ENCODE measurements around the gene PCDHGA8. TPM values are rescaled to one million over a fixed set of nuclear protein-coding genes. Genes with fewer than 3 reads are reported as not detected.
A peak's percentile ranks its signal among the peaks of the same experiment; 100 is the strongest.
"Not testable (repeated sequence)": the region's sequence is repeated elsewhere in the genome, so short reads cannot be mapped to it uniquely, and the experiment has no call there.

Gene PCDHGA8
- total and polyA plus RNA-seq, 4 experiments from 2014 or later = 0.17 TPM; not detected in 3

- H3K27me3 ChIP-seq (ENCODE audit: insufficient read depth, low read length) = peaks cover 10% of the 10 kb centered on the region
- H3K4me3 ChIP-seq (ENCODE audit: low read length in 2 of 2) = no peak overlapping the region
- Mint-ChIP-seq H3K27ac (peak overlapping the region in 1 of 7 donors; percentile 78), H3K9me3 (peaks cover 0 to 73% (median 50%) of the 10 kb centered on the region in 8 donors), H3K27me3 (peaks cover 45 to 51% of the 10 kb centered on the region in 2 donors), H3K4me3 (no peak overlapping the region), H3K36me3 (peaks cover 13 to 22% of the 10 kb centered on the region in 2 donors), H3K4me1 (peaks cover 5 to 17% (median 6%) of the 10 kb centered on the region in 4 donors)
- H3K4me1 ChIP-seq (ENCODE audit: insufficient read depth, low read length) = no peaks in the 10 kb centered on the region
- CTCF ChIA-PET (ENCODE audit: partially characterized antibody) = no interaction called here
- POLR2A ChIA-PET (ENCODE audit: partially characterized antibody) = no interaction called here
- no peak for DNase-seq
- H3K36me3 ChIP-seq (ENCODE audit: insufficient read depth, low read length) = no peaks in the 10 kb centered on the region
- intact Hi-C loops (cut with micrococcal nuclease) = no loop called here
- H3K27ac ChIP-seq (ENCODE audit: low read depth, low read length) = no peak overlapping the region
- peaks cover 0 to 5% of the 10 kb centered on the region in 2 donors for H3K9me3 ChIP-seq (ENCODE audit: control insufficient read depth in 1 of 2, low read length in 2 of 2)
Measured at GRCh38 chr5:141427783-141428426, 35.5 kb downstream of the PCDHGA8 start.

GRCh38 chr5:141430332-141431113 is 38.1 kb downstream of the PCDHGA8 start, which contains the start of gene PCDHGA12:
Gene PCDHGA12, plus strand, starts transcription at chr5:141430507. Its CDS starts 253 bp downstream, at chr5:141430760.
- H3K4me1 Mint-ChIP-seq = peaks cover 5 to 17% (median 6%) of the 10 kb centered on the region in 4 donors
- no peak within 1 kb of the TSS for H3K4me3 ChIP-seq (ENCODE audit: low read length in 2 of 2)
- peaks cover 43 to 50% of the 10 kb centered on the region in 2 donors for H3K27me3 Mint-ChIP-seq
- CTCF ChIA-PET (ENCODE audit: partially characterized antibody) = interaction anchor here (1.0 to 2.6 kb wide), 9 partner anchors 9 to 133 kb away, joined by 3 to 18 read pairs (median 4); partner anchors contain the start of genes PCDHGA10, PCDHGA11 and PCDHGB7
- H3K27me3 ChIP-seq (ENCODE audit: insufficient read depth, low read length) = peaks cover 14% of the 10 kb centered on the region
- no peaks in the 10 kb centered on the region for H3K4me1 ChIP-seq (ENCODE audit: insufficient read depth, low read length)
- peaks cover 14 to 22% of the 10 kb centered on the region in 2 donors for H3K36me3 Mint-ChIP-seq
- H3K36me3 ChIP-seq (ENCODE audit: insufficient read depth, low read length) = no peaks in the 10 kb centered on the region
- H3K27ac ChIP-seq (ENCODE audit: low read depth, low read length) = no peak within 1 kb of the TSS
- intact Hi-C loops (cut with micrococcal nuclease) = no loop called here
- POLR2A ChIA-PET (ENCODE audit: partially characterized antibody) = no interaction called here
- H3K9me3 ChIP-seq (ENCODE audit: control insufficient read depth in 1 of 2, low read length in 2 of 2) = peaks cover 0 to 5% of the 10 kb centered on the region in 2 donors
- H3K27ac Mint-ChIP-seq = peak within 1 kb of the TSS in 5 of 7 donors; percentile 41 to 81 (median 45)
- H3K4me3 Mint-ChIP-seq = peak within 1 kb of the TSS; percentile 40 to 86 (median 58)
- H3K9me3 Mint-ChIP-seq = peaks cover 0 to 75% (median 53%) of the 10 kb centered on the region in 8 donors
- no peak for DNase-seq

GRCh38 chr5:141431286-141431685 is 38.9 kb downstream of the PCDHGA8 start:
- ChIA-PET CTCF (ENCODE audit: partially characterized antibody) (interaction anchor here (1.1 to 2.6 kb wide), 5 partner anchors 10 to 93 kb away, joined by 3 to 18 read pairs (median 9); partner anchors contain the start of genes PCDHGA10, PCDHGA11 and PCDHGB7), POLR2A (ENCODE audit: partially characterized antibody) (no interaction called here)
- Mint-ChIP-seq H3K4me3 (peak overlapping the region in 5 of 8 donors; percentile 33 to 67 (median 57)), H3K27ac (peak overlapping the region in 1 of 7 donors; percentile 41), H3K36me3 (peaks cover 14 to 22% of the 10 kb centered on the region in 2 donors), H3K4me1 (peaks cover 5 to 17% (median 6%) of the 10 kb centered on the region in 4 donors), H3K9me3 (peaks cover 0 to 69% (median 51%) of the 10 kb centered on the region in 8 donors), H3K27me3 (peaks cover 39 to 46% of the 10 kb centered on the region in 2 donors)
- Histone ChIP-seq H3K27ac (ENCODE audit: low read depth, low read length) (no peak overlapping the region), H3K4me1 (ENCODE audit: insufficient read depth, low read length) (no peaks in the 10 kb centered on the region), H3K9me3 (ENCODE audit: control insufficient read depth in 1 of 2, low read length in 2 of 2) (peaks cover 0 to 5% of the 10 kb centered on the region in 2 donors), H3K27me3 (ENCODE audit: insufficient read depth, low read length) (peaks cover 14% of the 10 kb centered on the region), H3K4me3 (ENCODE audit: low read length in 2 of 2) (no peak overlapping the region), H3K36me3 (ENCODE audit: insufficient read depth, low read length) (no peaks in the 10 kb centered on the region)
- DNase-seq = no peak
- intact Hi-C loops (cut with micrococcal nuclease) = no loop called here

- CTCF ChIA-PET (ENCODE audit: partially characterized antibody); H3K4me1 ChIP-seq (ENCODE audit: insufficient read depth, low read length); H3K9me3 ChIP-seq (ENCODE audit: control insufficient read depth in 1 of 2, low read length in 2 of 2); H3K27ac ChIP-seq (ENCODE audit: low read depth, low read length); intact Hi-C loops (cut with micrococcal nuclease); POLR2A ChIA-PET (ENCODE audit: partially characterized antibody); H3K36me3 ChIP-seq (ENCODE audit: insufficient read depth, low read length); H3K4me3 ChIP-seq (ENCODE audit: low read length in 2 of 2); DNase-seq: not testable (repeated sequence)
- peaks cover 14% of the 10 kb centered on the region for H3K27me3 ChIP-seq (ENCODE audit: insufficient read depth, low read length)
- H3K36me3 Mint-ChIP-seq = peaks cover 11 to 17% of the 10 kb centered on the region in 2 donors
- H3K27me3 Mint-ChIP-seq = peaks cover 33 to 42% of the 10 kb centered on the region in 2 donors
- H3K4me3 Mint-ChIP-seq = peak overlapping the region in 1 of 8 donors; percentile 62
- peak overlapping the region in 1 of 7 donors; percentile 15 for H3K27ac Mint-ChIP-seq
- H3K9me3 Mint-ChIP-seq = peaks cover 0 to 63% (median 44%) of the 10 kb centered on the region in 8 donors
- peaks cover 5 to 17% (median 6%) of the 10 kb centered on the region in 4 donors for H3K4me1 Mint-ChIP-seq
Measured at GRCh38 chr5:141432308-141432707, 39.9 kb downstream of the PCDHGA8 start.

- peak overlapping the region in 1 of 8 donors; percentile 8 for H3K4me3 Mint-ChIP-seq
- peaks cover 32 to 42% of the 10 kb centered on the region in 2 donors for H3K27me3 Mint-ChIP-seq
- H3K27ac ChIP-seq (ENCODE audit: low read depth, low read length); H3K4me1 ChIP-seq (ENCODE audit: insufficient read depth, low read length); CTCF ChIA-PET (ENCODE audit: partially characterized antibody); DNase-seq; H3K36me3 ChIP-seq (ENCODE audit: insufficient read depth, low read length); H3K9me3 ChIP-seq (ENCODE audit: control insufficient read depth in 1 of 2, low read length in 2 of 2); H3K4me3 ChIP-seq (ENCODE audit: low read length in 2 of 2); intact Hi-C loops (cut with micrococcal nuclease); POLR2A ChIA-PET (ENCODE audit: partially characterized antibody): not testable (repeated sequence)
- H3K36me3 Mint-ChIP-seq = peaks cover 11 to 17% of the 10 kb centered on the region in 2 donors
- H3K27me3 ChIP-seq (ENCODE audit: insufficient read depth, low read length) = peaks cover 14% of the 10 kb centered on the region
- H3K9me3 Mint-ChIP-seq = peaks cover 0 to 62% (median 44%) of the 10 kb centered on the region in 8 donors
- peak overlapping the region in 1 of 7 donors; percentile 27 for H3K27ac Mint-ChIP-seq
- H3K4me1 Mint-ChIP-seq = peaks cover 5 to 17% (median 6%) of the 10 kb centered on the region in 4 donors
Measured at GRCh38 chr5:141432726-141433125, 40.3 kb downstream of the PCDHGA8 start.

GRCh38 chr5:141434006-141434405 is 41.6 kb downstream of the PCDHGA8 start:
- Mint-ChIP-seq H3K4me1 (peaks cover 5 to 17% (median 6%) of the 10 kb centered on the region in 4 donors), H3K27ac (no peak overlapping the region), H3K4me3 (peak overlapping the region in 1 of 8 donors; percentile 25), H3K36me3 (peaks cover 8 to 14% of the 10 kb centered on the region in 2 donors), H3K27me3 (peaks cover 28 to 36% of the 10 kb centered on the region in 2 donors), H3K9me3 (peaks cover 0 to 53% (median 37%) of the 10 kb centered on the region in 8 donors)
- Histone ChIP-seq H3K27me3 (ENCODE audit: insufficient read depth, low read length) (peaks cover 14% of the 10 kb centered on the region), H3K36me3 (ENCODE audit: insufficient read depth, low read length) (no peaks in the 10 kb centered on the region), H3K27ac (ENCODE audit: low read depth, low read length) (no peak overlapping the region), H3K9me3 (ENCODE audit: control insufficient read depth in 1 of 2, low read length in 2 of 2) (peaks cover 0 to 5% of the 10 kb centered on the region in 2 donors), H3K4me3 (ENCODE audit: low read length in 2 of 2) (no peak overlapping the region), H3K4me1 (ENCODE audit: insufficient read depth, low read length) (no peaks in the 10 kb centered on the region)
- CTCF ChIA-PET (ENCODE audit: partially characterized antibody) = no interaction called here
- POLR2A ChIA-PET (ENCODE audit: partially characterized antibody) = no interaction called here
- intact Hi-C loops (cut with micrococcal nuclease) = no loop called here
- DNase-seq = no peak

- Histone ChIP-seq H3K27me3 (ENCODE audit: insufficient read depth, low read length) (peaks cover 11% of the 10 kb centered on the region), H3K27ac (ENCODE audit: low read depth, low read length) (no peak overlapping the region), H3K4me1 (ENCODE audit: insufficient read depth, low read length) (no peaks in the 10 kb centered on the region), H3K36me3 (ENCODE audit: insufficient read depth, low read length) (no peaks in the 10 kb centered on the region), H3K9me3 (ENCODE audit: control insufficient read depth in 1 of 2, low read length in 2 of 2) (no peaks in the 10 kb centered on the region), H3K4me3 (ENCODE audit: low read length in 2 of 2) (no peak overlapping the region)
- H3K27ac Mint-ChIP-seq = no peak overlapping the region
- POLR2A ChIA-PET (ENCODE audit: partially characterized antibody) = no interaction called here
- H3K4me1 Mint-ChIP-seq = peaks cover 0 to under 1% (median 0%) of the 10 kb centered on the region in 4 donors
- no peak for DNase-seq
- peaks cover 0 to 41% (median 23%) of the 10 kb centered on the region in 8 donors for H3K9me3 Mint-ChIP-seq
- CTCF ChIA-PET (ENCODE audit: partially characterized antibody) = interaction anchor here (1.1 kb wide), 1 partner anchor 76 kb away, joined by 5 read pairs; no protein-coding TSS in a partner anchor
- no peak overlapping the region for H3K4me3 Mint-ChIP-seq
- intact Hi-C loops (cut with micrococcal nuclease) = no loop called here
- peaks cover 1 to 3% of the 10 kb centered on the region in 2 donors for H3K36me3 Mint-ChIP-seq
- H3K27me3 Mint-ChIP-seq = peaks cover 23 to 28% of the 10 kb centered on the region in 2 donors
Measured at GRCh38 chr5:141437221-141437620, 44.8 kb downstream of the PCDHGA8 start.

Data from CD4-positive, alpha-beta memory T cell (primary cell).